ENCODE data around the gene POLR2M.

The POLR2M gene

DNA sequence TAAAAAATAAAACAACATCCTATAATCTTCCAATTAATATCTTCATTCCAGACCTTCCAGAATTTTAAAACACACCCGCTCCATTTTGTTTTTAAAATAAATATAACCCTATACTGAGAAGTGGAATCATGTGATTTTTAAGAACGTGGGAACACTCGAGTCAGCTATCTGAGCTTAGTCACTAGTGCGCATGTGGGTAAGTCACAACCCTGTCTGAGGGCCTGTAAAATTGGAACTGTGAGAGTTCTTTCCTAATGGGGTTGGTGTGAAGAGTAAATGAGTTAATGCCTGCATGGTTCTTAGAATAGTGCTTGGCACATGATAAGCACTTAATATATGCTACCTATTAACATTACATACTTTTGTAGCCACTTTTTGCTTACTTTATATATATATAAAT is 19.9 kb upstream of the POLR2M start:
- intact Hi-C loops (cut with DNase I) = no loop called here
- DNase-seq = no peak

DNA sequence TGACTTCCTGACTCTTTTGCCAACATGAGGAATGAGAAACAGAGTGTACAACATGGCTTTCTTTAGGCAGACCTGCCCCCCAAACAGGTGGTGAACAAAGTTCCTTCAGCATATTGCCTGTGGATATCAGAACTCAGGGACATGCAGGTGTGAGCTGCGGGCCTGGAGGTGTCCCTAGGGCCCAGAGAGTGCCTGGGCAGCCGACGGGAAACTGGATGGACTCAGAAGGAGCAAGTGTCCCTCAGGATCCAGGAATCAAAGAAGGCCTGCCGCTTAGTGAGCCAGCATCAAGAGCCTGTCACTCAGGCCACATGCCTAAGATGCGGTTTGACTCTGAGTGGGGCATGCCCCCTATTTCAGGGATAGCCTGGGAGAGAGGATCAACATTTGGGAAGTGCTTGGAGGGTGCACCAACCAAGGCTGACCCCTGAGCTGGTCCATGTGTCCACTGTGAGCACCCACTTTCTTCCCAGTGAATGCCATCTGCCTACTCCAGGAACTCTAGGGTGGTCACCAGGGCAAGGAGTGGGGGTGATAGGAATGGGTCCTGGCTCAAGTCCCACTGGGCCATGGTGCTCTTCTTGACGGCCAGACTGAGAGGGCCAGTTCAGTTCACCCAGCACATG is 16.1 kb upstream of the POLR2M start:
- intact Hi-C loops (cut with DNase I) = no loop called here
- no peak for DNase-seq

- no peak for DNase-seq
- intact Hi-C loops (cut with DNase I) = no loop called here
These were observed 15.4 kb upstream of the POLR2M start for GRCh38 chr15:57691082-57691481.

- DNase-seq = no peak
These were observed 13.8 kb upstream of the POLR2M start for GRCh38 chr15:57692709-57693108.

DNA sequence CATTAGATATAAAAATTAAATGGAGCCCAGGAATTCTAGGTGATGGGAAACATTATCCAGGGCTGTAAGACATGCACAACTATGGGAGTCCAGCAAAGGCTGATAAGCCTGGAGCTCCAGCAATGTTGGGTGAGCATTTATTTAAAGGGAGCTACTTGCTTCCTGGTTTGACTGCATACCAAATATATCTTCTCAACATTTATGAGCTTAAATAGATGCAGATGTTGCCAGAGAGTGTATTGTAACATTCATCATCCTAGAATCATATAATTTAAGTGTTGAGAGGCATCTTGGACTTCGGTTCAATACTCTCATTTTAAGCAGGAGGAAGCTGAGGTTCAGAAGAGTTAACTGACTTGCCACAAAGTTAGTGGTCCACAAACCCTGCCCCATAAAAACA is 12.2 kb upstream of the POLR2M start:
- intact Hi-C loops (cut with DNase I) = no loop called here
- no peak for DNase-seq

More at GRCh38 chr15:57692709-57693108, 13.8 kb upstream of the POLR2M start:
- intact Hi-C loops (cut with DNase I) = no loop called here

GRCh38 chr15:57696146-57696545 is 10.4 kb upstream of the POLR2M start:
- DNase-seq = no peak
- intact Hi-C loops (cut with DNase I) = no loop called here

DNA sequence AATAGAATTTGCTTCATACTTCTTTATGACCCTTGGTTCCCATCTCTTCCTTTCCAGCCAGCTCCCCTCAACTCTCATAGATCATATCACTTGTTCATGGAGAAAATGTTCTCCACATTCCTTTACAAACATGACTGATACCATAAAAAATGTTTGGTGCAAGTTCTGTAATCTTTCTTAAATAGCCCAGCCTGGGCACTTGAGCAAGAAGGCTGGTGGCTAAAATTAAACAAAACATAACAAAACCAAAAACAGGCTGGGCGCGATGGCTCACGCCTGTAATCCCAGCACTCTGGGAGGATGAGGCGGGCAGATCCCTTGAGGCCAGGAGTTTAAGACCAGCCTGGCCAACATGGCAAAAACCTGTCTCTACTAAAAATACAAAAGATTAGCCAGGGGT is 8.9 kb upstream of the POLR2M start:
- intact Hi-C loops (cut with DNase I) = no loop called here
- no peak for DNase-seq

GRCh38 chr15:57698243-57698642 is 8.3 kb upstream of the POLR2M start:
- DNase-seq = no peak
- intact Hi-C loops (cut with DNase I) = no loop called here

DNA sequence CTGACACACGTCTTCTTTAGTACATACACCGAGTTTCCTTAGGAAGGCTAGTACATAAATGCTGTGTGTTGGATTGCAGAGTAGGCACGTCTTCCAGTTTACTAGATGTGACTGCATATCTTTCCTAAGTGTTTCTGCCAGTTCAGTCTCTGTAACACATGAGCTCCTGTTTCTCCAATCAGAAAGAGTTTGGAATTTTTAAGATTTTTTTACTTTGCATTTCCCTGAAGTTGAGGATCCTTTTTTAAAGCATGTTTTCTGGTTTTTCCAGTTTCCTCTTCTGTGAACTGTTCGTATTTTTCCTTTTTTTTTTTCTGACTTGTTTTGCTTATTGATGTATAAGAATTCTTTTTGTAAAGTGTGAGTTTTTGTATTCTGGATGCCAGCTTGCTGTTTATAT is 7.5 kb upstream of the POLR2M start:
- no peak for DNase-seq

GRCh38 chr15:57703387-57703786 is 3.1 kb upstream of the POLR2M start:
- intact Hi-C loops (cut with DNase I) = no loop called here
- DNase-seq = no peak

More for the DNA sequence above, 7.5 kb upstream of the POLR2M start:
- intact Hi-C loops (cut with DNase I) = no loop called here

GRCh38 chr15:57704441-57704840 is 2.1 kb upstream of the POLR2M start:
- intact Hi-C loops (cut with DNase I) = no loop called here
- DNase-seq = no peak

GRCh38 chr15:57705746-57706404 is 639 bp upstream of the POLR2M start:
- DNase-seq = peak in 6 of 42 donors; percentile 8 to 49 (median 16)
- intact Hi-C loops (cut with DNase I) = no loop called here

GRCh38 chr15:57708047-57708446 is 1.5 kb downstream of the POLR2M start:
- intact Hi-C loops (cut with DNase I) = no loop called here
- DNase-seq = no peak

DNA sequence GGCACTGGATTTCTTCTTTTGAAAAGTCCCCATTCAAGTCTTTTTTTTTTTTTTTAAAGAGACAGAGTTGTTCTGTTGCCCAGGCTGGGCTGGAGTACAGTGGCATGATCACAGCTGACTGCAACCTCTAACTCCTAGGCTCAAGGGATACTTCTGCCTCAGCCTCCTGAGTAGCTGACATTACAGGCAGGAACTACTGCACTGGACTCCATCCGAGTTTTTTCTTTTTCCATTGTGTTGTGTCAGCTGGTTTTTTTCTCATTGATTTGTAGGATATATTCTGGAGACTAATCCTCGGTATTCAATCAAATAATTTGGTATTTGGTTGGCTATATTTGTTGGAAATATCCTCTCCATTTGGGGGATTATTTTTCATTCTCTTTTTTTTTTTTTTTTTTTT is 11.8 kb downstream of the POLR2M start:
- DNase-seq = no peak
- intact Hi-C loops (cut with DNase I) = no loop called here

DNA sequence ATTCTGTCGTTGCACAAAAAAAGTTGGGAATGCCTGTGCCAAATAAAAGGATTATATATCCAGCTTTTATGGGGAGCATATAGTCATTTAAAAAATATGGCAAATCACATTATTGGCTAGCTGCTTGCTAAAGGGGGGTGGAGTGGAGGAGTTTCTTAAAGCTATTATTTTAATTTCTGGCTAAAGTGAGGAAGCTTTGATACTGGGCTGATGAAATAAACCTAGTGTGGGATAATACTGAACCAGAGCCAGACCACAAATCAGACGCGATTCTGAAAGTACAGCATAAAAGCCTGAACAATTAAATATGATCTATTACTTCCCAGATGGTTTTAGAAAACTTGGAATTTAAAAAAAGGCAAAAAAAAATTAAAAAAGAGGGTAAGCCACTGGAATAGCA is 14.4 kb downstream of the POLR2M start:
- DNase-seq = no peak
- intact Hi-C loops (cut with DNase I) = no loop called here

GRCh38 chr15:57726411-57726810 is 19.9 kb downstream of the POLR2M start:
- intact Hi-C loops (cut with DNase I) = no loop called here
- no peak for DNase-seq

DNA sequence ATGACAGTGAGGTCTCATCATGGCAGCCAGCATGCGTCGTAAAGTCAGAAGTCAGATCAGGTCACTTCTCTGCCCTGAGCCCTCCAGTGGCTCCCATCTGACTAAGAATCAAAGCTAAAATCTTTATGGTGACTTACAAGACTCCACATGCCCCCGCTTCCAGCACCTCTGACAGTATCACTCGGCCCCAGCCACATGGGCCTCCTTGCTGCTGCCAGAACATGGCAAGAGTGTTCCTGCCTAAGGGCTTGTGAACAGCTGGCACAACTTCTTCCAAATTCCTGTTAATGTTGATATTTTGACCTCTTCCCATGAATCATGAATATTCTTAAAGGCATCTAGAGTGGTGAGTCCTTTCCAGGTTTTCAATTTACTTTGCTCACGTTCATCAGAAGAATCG is 20.5 kb downstream of the POLR2M start:
- DNase-seq = no peak
- intact Hi-C loops (cut with DNase I) = no loop called here

- intact Hi-C loops (cut with DNase I) = no loop called here
- peak in 28 of 42 donors; percentile 24 to 81 (median 48) for DNase-seq
These were observed 21.9 kb downstream of the POLR2M start for GRCh38 chr15:57728436-57728835.

DNA sequence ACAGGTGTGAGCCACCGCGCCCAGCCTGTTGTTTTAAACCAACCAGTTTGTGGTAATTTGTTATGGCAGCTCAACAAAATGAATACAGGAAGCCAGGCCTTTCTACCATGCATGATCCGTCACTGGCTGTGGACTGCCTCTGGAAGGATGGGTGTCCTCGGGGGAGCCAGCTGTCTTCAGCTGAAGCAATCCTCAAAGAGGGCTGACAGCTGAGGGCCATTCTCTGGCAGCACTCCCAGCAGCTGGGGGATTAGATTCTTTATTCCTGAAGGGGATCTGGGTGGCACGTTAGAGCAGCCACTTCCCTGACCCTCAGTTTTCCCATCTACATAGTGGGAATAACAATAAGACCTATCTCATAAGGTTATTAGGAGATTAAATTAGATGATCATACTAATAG is 24.4 kb downstream of the POLR2M start:
- intact Hi-C loops (cut with DNase I) = no loop called here
- no peak for DNase-seq

GRCh38 chr15:57731530-57732103 is 25.1 kb downstream of the POLR2M start:
- intact Hi-C loops (cut with DNase I) = no loop called here
- DNase-seq = no peak

Data from head of caudate nucleus (tissue), 42 donors.